Loucy (cell line): ENCODE data around the gene SC5D.

Experiments
- CTCF ChIP-seq: fragments of 200-600 bp; sonication (generic); conservative IDR thresholded peaks from 2 replicates; pipeline ENCODE4 v1.5.1; 2014; ENCODE audit warnings: mild to moderate bottlenecking, antibody characterized with exemption, low read length
- EZH2phosphoT487 ChIP-seq: fragments of 200-600 bp; IDR thresholded peaks from 2 replicates; pipeline ENCODE4 v1.6.1; 2018; ENCODE audit warnings: antibody characterized with exemption, mild to moderate bottlenecking, moderate library complexity, borderline replicate concordance

GRCh38 chr11:121291319-121291718 lies 1.3 kb upstream of the SC5D start:
- TF ChIP-seq CTCF (no peak), EZH2phosphoT487 (no peak)
